ENCODE data around the gene IRAK3.
"Not testable (repeated sequence)": the region's sequence is repeated elsewhere in the genome, so short reads cannot be mapped to it uniquely, and the experiment has no call there.

DNA sequence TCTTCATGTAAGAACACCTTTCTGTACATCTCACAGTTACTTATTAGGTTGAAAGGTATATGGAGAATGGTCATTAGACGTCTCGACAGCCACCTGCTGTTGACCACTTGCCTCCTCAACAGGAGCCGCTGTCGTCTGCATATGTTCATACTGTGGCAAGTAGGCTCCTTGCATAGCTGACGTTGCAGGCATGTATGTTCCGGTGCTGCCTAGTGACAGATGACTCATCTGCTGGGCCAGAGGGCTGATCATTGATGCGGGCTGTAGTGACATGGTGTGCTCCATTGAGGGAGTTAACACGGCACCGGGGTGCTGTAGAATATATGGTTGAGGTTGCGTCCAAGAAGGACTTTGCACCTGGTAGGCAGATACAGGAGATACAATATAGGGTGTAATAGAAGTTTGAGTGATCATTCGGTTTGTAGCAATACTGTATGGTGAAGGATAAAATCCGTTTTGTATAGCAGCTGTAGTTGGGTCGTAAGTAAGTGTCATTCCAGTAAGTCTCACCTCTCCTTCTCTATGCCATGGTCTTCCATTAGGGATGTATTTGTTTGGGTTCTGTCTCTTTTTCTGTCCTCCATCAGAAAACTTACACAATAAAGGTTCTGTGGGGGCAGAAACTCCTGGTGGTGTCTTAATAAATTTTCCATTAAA lies 45.2 kb downstream of the IRAK3 start:
- TF ChIP-seq, protein P1, sequence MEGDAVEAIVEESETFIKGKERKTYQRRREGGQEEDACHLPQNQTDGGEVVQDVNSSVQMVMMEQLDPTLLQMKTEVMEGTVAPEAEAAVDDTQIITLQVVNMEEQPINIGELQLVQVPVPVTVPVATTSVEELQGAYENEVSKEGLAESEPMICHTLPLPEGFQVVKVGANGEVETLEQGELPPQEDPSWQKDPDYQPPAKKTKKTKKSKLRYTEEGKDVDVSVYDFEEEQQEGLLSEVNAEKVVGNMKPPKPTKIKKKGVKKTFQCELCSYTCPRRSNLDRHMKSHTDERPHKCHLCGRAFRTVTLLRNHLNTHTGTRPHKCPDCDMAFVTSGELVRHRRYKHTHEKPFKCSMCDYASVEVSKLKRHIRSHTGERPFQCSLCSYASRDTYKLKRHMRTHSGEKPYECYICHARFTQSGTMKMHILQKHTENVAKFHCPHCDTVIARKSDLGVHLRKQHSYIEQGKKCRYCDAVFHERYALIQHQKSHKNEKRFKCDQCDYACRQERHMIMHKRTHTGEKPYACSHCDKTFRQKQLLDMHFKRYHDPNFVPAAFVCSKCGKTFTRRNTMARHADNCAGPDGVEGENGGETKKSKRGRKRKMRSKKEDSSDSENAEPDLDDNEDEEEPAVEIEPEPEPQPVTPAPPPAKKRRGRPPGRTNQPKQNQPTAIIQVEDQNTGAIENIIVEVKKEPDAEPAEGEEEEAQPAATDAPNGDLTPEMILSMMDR (conservative IDR thresholded peaks at IDR 0.05): not testable (repeated sequence)
- TF ChIP-seq EZH2 (IDR thresholded peaks at IDR 0.05; ENCODE audit: low read depth): not testable (repeated sequence)
